Keratinocyte (primary cell): ENCODE results near the gene SDK1. TPM values are rescaled to one million over a fixed set of nuclear protein-coding genes. Genes with fewer than 3 reads are reported as not detected.

Source experiments
- DNase-seq: peaks from one replicate; pipeline ENCODE4 v3.0.0-alpha.2; 2011; ENCODE audit warnings: low read depth, missing footprints, low spot score
- FAIRE-seq: peaks from 2 replicates; lab custom pipeline; 2011; peaks lifted over from hg19 to GRCh38; lab: Jason Lieb, UNC
- H2AFZ ChIP-seq: 2 replicates; pipeline ENCODE4 v1.6.0; 2012; ENCODE audit warnings: low read length, control low read depth, inconsistent platforms; ENCODE audit not compliant: control insufficient read depth
- H3K27ac ChIP-seq: 2 replicates; pipeline ENCODE4 v1.5.1; 2011; ENCODE audit warnings: low read length; ENCODE audit not compliant: control insufficient read depth, insufficient read depth
- H3K27me3 ChIP-seq: 3 replicates; pipeline ENCODE4 v1.6.0; 2011; ENCODE audit warnings: low read length; ENCODE audit not compliant: control insufficient read depth, insufficient read depth; ENCODE audit errors: extremely low read depth
- H3K36me3 ChIP-seq, 2 experiments: 2 replicates in 1 of 2; 3 replicates in 1 of 2; pipeline ENCODE4 v1.5.1; 2011; ENCODE audit warnings: low read length in 2 of 2, mild to moderate bottlenecking in 1 of 2; ENCODE audit not compliant: control insufficient read depth in 2 of 2, insufficient read depth in 2 of 2; ENCODE audit errors: extremely low read depth in 1 of 2
- H3K4me1 ChIP-seq: 3 replicates; pipeline ENCODE4 v1.5.1; 2011; ENCODE audit warnings: low read length; ENCODE audit not compliant: control insufficient read depth, insufficient read depth; ENCODE audit errors: extremely low read depth
- H3K4me2 ChIP-seq: 3 replicates; pipeline ENCODE4 v1.6.0; 2011; ENCODE audit warnings: low read depth, low read length; ENCODE audit not compliant: control insufficient read depth, insufficient read depth; ENCODE audit errors: extremely low read depth
- H3K4me3 ChIP-seq, 3 experiments: fragments of 200-600 bp in 1 of 3; sonication (generic) in 1 of 3; 2 replicates in 2 of 3; 3 replicates in 1 of 3; pipeline ENCODE4 v1.5.1; 2011 to 2016; ENCODE audit warnings: low read length in 3 of 3, mild to moderate bottlenecking in 3 of 3, control low read depth in 2 of 3, inconsistent platforms in 1 of 3, low read depth in 1 of 3, mixed read lengths in 1 of 3, mixed run types in 1 of 3, moderate library complexity in 1 of 3; ENCODE audit not compliant: control insufficient read depth in 2 of 3, insufficient read depth in 2 of 3; ENCODE audit errors: extremely low read depth in 1 of 3
- H3K79me2 ChIP-seq: 2 replicates; pipeline ENCODE4 v1.6.0; 2012; ENCODE audit warnings: low read length; ENCODE audit not compliant: control insufficient read depth, insufficient read depth
- H3K9ac ChIP-seq: 3 replicates; pipeline ENCODE4 v1.6.0; 2011; ENCODE audit warnings: low read length; ENCODE audit not compliant: control insufficient read depth, insufficient read depth; ENCODE audit errors: extremely low read depth
- H3K9me1 ChIP-seq: 3 replicates; pipeline ENCODE4 v1.6.0; 2011; ENCODE audit warnings: low read length; ENCODE audit not compliant: control insufficient read depth, insufficient read depth; ENCODE audit errors: extremely low read depth
- H3K9me3 ChIP-seq: 2 replicates; pipeline ENCODE4 v1.5.1; 2012; ENCODE audit warnings: low read depth, low read length; ENCODE audit not compliant: control insufficient read depth
- H4K20me1 ChIP-seq: 3 replicates; pipeline ENCODE4 v1.6.0; 2011; ENCODE audit warnings: low read length; ENCODE audit not compliant: control insufficient read depth, insufficient read depth; ENCODE audit errors: extremely low read depth
- CTCF ChIP-seq, 3 experiments: IDR thresholded peaks in 1 of 3; conservative IDR thresholded peaks in 1 of 3; optimal IDR thresholded peaks in 1 of 3; 2 replicates in 2 of 3; 3 replicates in 1 of 3; pipeline versions ENCODE3 to v1.5.1; 2011; ENCODE audit warnings: low read length in 3 of 3, mild to moderate bottlenecking in 3 of 3, moderate library complexity in 2 of 3, control low read depth in 1 of 3, inconsistent platforms in 1 of 3; ENCODE audit not compliant: insufficient read depth in 2 of 3; ENCODE audit errors: extremely low read depth in 1 of 3
- EZH2 ChIP-seq: IDR thresholded peaks from one replicate; pipeline ENCODE4 v1.6.1; 2012; ENCODE audit warnings: inconsistent platforms, mild to moderate bottlenecking, low read length, moderate library complexity
- dilution Hi-C: fragments of 300-500 bp; cut with MboI; formaldehyde crosslinking; loops from one replicate; pipeline ENCODE4 v1.7.0; 2020; ENCODE audit warnings: low sequenced_read_pairs; ENCODE audit not compliant: extremely low pct_ligation_motif_present
- polyA plus RNA-seq, 5 experiments: library from polyadenylated mRNA; depleted of rRNA in 3 of 5; stranded (reverse) in 3 of 5; stranded (forward) in 1 of 5; unstranded in 1 of 5; fragments of >200 nt; gene quantifications; 1 replicate in 1 of 5; 2 replicates in 3 of 5; 3 replicates in 1 of 5; pipeline versions ENCODE4 v1.2.1 to v1.2.3, GENCODE V29; 2011 to 2012; ENCODE audit warnings: missing spikeins in 2 of 5, low read depth in 1 of 5, low replicate concordance in 1 of 5

Gene SDK1
- polyA plus RNA-seq, 1 donor (not counting 4 experiments of a cell fraction or from before 2014, with no cell fraction given), result 0.66 TPM

- no peak overlapping the region for H3K4me2 ChIP-seq
- no peak overlapping the region for H3K4me3 ChIP-seq
- H3K9me1 ChIP-seq, result no peaks in the 10 kb centered on the region
- H3K9me3 ChIP-seq, result no peaks in the 10 kb centered on the region
- H3K9ac ChIP-seq, result no peak overlapping the region
- H3K27ac ChIP-seq, result no peak overlapping the region
- no peaks in the 10 kb centered on the region for H3K79me2 ChIP-seq
- H3K36me3 ChIP-seq, result no peaks in the 10 kb centered on the region
- DNase-seq, result no peak
- H4K20me1 ChIP-seq, result no peaks in the 10 kb centered on the region
- dilution Hi-C loops, result no loop called here
- H3K27me3 ChIP-seq, result no peaks in the 10 kb centered on the region
- no peak for FAIRE-seq
- no peaks in the 10 kb centered on the region for H3K4me1 ChIP-seq
- TF ChIP-seq CTCF (optimal IDR thresholded peaks at IDR 0.05 in 1 of 3, IDR thresholded peaks at IDR 0.05 in 1 of 3, conservative IDR thresholded peaks at IDR 0.05 in 1 of 3; ENCODE audit: extremely low read depth in 1 of 3, insufficient read depth in 2 of 3, low read length in 3 of 3), result no peak
- TF ChIP-seq EZH2, result no peak
- no peak overlapping the region for H2AFZ ChIP-seq
Measured at GRCh38 chr7:4033996-4034395, 732.9 kb downstream of the SDK1 start.

- TF ChIP-seq EZH2 (no peak), CTCF (optimal IDR thresholded peaks at IDR 0.05 in 1 of 3, IDR thresholded peaks at IDR 0.05 in 1 of 3, conservative IDR thresholded peaks at IDR 0.05 in 1 of 3; ENCODE audit: extremely low read depth in 1 of 3, insufficient read depth in 2 of 3, low read length in 3 of 3) (no peak)
- no peak overlapping the region for H3K4me3 ChIP-seq
- H3K9me3 ChIP-seq, result no peaks in the 10 kb centered on the region
- DNase-seq (no peak), FAIRE-seq (no peak)
- no peaks in the 10 kb centered on the region for H3K9me1 ChIP-seq
- no peaks in the 10 kb centered on the region for H3K27me3 ChIP-seq
- H3K36me3 ChIP-seq, result no peaks in the 10 kb centered on the region
- no peaks in the 10 kb centered on the region for H4K20me1 ChIP-seq
- H3K79me2 ChIP-seq, result no peaks in the 10 kb centered on the region
- H3K4me2 ChIP-seq, result no peak overlapping the region
- no peaks in the 10 kb centered on the region for H3K4me1 ChIP-seq
- H3K9ac ChIP-seq, result no peak overlapping the region
- dilution Hi-C loops, result no loop called here
- H3K27ac ChIP-seq, result no peak overlapping the region
- H2AFZ ChIP-seq, result no peak overlapping the region
Measured at GRCh38 chr7:4037308-4037707, 736.3 kb downstream of the SDK1 start.
